SK-N-MC (cell line): ENCODE measurements around the gene LTB.

ENCODE experiments used
- EZH2 ChIP-seq: fragments of 200-600 bp; sonication (generic); IDR thresholded peaks from one replicate; pipeline ENCODE4 v1.6.1; 2017; ENCODE audit warnings: antibody characterized with exemption
- POLR2AphosphoS5 ChIP-seq: IDR thresholded peaks from 2 replicates; pipeline ENCODE4 v1.6.1; 2012; ENCODE audit warnings: mild to moderate bottlenecking, low read depth, low read length, borderline replicate concordance

GRCh38 chr6:31609519-31610406 is 27.5 kb upstream of the LTB start:
- TF ChIP-seq POLR2AphosphoS5 (no peak), EZH2 (no peak)
